Mesothelial cell of epicardium (in vitro differentiated cells): ENCODE measurements around the gene EFCAB13. TPM values are rescaled to one million over a fixed set of nuclear protein-coding genes. Genes with fewer than 3 reads are reported as not detected.

Source experiments
- DNase-seq, 2 experiments: peaks; one replicate each; pipeline ENCODE4 v3.0.0; 2021; ENCODE audit warnings: low spot score in 2 of 2; ENCODE audit not compliant: unreplicated experiment in 2 of 2
- H3K27ac Mint-ChIP-seq: 2 replicates; pipeline ENCODE4 v1.8.0; 2021; ENCODE audit warnings: mixed read lengths
- H3K27me3 Mint-ChIP-seq: 2 replicates; pipeline ENCODE4 v1.8.0; 2021; ENCODE audit warnings: low read depth, mixed read lengths
- H3K36me3 Mint-ChIP-seq: 2 replicates; pipeline ENCODE4 v1.8.0; 2021; ENCODE audit warnings: mixed read lengths
- H3K4me1 Mint-ChIP-seq: 2 replicates; pipeline ENCODE4 v1.8.0; 2021; ENCODE audit warnings: mixed read lengths
- H3K4me3 Mint-ChIP-seq: 2 replicates; pipeline ENCODE4 v1.8.0; 2021; ENCODE audit warnings: mild to moderate bottlenecking, moderate library complexity, mixed read lengths
- H3K9me3 Mint-ChIP-seq: 2 replicates; pipeline ENCODE4 v1.8.0; 2021; ENCODE audit warnings: mixed read lengths
- total RNA-seq: library from RNA; stranded (reverse); gene quantifications from 3 replicates; pipeline ENCODE4 v1.2.1, GENCODE V29; 2021
- TF ChIP-seq, protein P1 (sequence below): fragments of 200-600 bp; sonication (generic); IDR thresholded peaks from one replicate; pipeline ENCODE4 v1.5.0; 2021; ENCODE audit warnings: antibody characterized with exemption; ENCODE audit not compliant: unreplicated experiment

EFCAB13 gene
- total RNA-seq, 1 donor from 2014 or later = 4.8 TPM

DNA sequence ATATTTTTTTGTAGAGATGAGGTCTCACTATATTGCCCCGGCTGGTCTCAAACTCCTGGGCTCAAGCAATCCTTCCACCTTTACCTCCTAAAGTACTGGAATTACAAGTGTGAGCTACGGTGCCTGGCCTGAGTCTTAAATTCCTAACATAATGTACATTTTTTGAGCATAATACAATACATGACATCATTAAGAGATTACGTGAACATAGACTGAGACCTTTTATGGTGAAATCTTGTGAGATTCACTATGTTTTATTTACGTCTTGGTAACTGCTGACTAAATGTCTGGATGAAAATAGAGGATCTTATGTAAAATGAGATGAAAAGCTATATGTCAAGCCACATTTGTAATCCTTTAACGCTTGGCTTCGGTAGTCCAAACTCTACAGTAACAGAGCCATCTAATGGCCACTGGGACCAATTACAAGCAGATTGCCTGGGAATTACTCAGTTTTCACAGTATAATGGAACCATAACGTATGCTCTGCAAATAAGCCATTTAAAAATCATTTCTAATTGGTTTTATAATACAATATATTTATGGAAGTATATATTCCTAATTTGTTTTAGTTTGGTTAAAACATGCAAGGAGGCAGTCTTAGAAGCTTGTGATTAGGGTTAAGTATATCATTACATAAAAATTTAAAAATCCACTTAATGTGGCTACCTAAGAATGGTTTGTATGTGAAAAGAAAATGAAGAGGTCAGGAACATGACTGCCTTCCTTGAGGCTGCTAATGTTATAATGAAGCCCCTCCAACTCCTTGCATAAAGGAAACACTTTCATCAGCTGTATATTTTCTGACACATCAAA is 8.1 kb upstream of the EFCAB13 start:
- no peak for DNase-seq
- Mint-ChIP-seq H3K9me3 (no peaks in the 10 kb centered on the region), H3K36me3 (no peaks in the 10 kb centered on the region), H3K4me1 (peaks cover 8% of the 10 kb centered on the region), H3K27me3 (no peaks in the 10 kb centered on the region), H3K4me3 (no peak overlapping the region), H3K27ac (peak overlapping the region; percentile 86)
- TF ChIP-seq, protein P1, sequence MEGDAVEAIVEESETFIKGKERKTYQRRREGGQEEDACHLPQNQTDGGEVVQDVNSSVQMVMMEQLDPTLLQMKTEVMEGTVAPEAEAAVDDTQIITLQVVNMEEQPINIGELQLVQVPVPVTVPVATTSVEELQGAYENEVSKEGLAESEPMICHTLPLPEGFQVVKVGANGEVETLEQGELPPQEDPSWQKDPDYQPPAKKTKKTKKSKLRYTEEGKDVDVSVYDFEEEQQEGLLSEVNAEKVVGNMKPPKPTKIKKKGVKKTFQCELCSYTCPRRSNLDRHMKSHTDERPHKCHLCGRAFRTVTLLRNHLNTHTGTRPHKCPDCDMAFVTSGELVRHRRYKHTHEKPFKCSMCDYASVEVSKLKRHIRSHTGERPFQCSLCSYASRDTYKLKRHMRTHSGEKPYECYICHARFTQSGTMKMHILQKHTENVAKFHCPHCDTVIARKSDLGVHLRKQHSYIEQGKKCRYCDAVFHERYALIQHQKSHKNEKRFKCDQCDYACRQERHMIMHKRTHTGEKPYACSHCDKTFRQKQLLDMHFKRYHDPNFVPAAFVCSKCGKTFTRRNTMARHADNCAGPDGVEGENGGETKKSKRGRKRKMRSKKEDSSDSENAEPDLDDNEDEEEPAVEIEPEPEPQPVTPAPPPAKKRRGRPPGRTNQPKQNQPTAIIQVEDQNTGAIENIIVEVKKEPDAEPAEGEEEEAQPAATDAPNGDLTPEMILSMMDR = peak; percentile 63

DNA sequence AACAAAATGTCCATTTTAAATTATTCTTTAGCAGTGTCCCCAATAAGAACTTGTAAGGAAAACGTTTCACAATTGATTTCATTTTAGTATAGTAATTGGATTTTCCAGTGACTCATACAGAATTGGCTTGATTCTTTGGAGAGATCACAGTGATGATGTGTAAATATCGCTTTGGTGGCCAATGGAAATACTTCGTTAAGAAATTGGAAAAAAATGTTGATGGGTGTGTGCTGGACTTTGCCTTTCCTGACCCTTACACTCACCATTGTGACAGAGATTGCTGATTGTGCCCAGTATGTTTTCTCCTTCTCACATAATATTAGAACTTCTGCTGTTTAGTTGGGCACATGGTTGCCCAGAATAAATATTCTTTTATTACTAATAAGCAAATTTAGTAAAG is 7.4 kb upstream of the EFCAB13 start:
- DNase-seq = no peak
- Mint-ChIP-seq H3K27me3 (no peaks in the 10 kb centered on the region), H3K27ac (peak overlapping the region; percentile 30), H3K36me3 (peaks cover 5% of the 10 kb centered on the region), H3K4me1 (peaks cover 8% of the 10 kb centered on the region), H3K9me3 (peaks cover 4% of the 10 kb centered on the region), H3K4me3 (no peak overlapping the region)
- TF ChIP-seq, protein P1 = no peak

DNA sequence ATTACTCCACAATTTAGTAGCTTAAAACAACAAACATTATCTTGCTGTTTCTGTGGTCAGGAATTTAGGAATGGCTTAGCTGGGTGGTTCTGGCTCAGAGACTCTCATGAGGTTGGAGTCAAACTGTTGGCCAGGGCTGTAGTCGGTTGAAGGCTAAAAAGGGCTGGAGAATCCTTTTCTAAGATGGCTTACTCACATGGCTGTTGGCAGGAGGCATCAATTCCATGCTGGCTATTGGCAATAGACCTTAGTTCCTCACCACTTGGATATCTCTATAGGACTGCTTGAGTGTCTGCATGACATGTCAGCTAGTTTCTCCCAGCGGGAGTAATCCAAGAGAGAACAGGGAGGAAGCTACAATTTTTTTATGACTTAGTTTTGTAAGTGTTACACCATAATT is 6.6 kb upstream of the EFCAB13 start:
- H3K4me1 Mint-ChIP-seq = peaks cover 8% of the 10 kb centered on the region
- H3K27ac Mint-ChIP-seq = no peak overlapping the region
- H3K4me3 Mint-ChIP-seq = no peak overlapping the region
- no peak for DNase-seq
- H3K27me3 Mint-ChIP-seq = no peaks in the 10 kb centered on the region
- peaks cover 6% of the 10 kb centered on the region for H3K36me3 Mint-ChIP-seq
- TF ChIP-seq, protein P1 = no peak
- H3K9me3 Mint-ChIP-seq = peaks cover 6% of the 10 kb centered on the region

DNA sequence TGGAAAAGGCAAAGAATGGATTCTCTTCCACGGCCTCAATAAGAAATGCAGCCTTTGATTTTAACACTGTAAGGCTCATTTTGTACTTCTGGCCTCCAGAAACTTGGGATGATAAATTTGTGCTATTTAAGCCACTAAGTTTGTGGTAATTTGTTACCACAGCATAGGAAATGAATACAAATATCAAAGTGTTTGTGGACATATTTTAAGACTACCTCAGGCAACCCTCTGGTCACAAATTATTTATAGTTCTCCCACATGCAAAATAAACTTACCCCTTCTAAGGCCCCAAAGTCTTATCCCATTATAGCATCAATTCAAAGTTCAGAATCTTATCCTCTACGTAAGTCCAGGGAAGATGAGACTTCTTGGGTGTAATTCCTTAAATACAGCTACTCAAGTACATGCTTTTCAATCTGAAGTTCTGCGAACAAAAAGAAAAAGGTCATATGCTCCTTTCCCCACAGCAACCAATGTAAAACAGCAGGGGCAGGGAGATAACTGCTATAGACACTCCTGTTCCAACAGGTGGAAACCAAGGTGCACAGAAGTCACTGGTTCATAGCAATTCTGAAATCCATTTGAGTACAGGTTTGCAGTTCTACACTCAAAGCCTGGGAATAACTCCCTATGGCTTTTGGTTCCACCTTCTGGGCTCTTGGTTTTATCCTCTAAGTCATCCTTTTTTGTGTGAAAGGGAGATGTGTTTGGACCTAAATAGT is 5.4 kb upstream of the EFCAB13 start:
- peaks cover 6% of the 10 kb centered on the region for H3K36me3 Mint-ChIP-seq
- H3K27me3 Mint-ChIP-seq = no peaks in the 10 kb centered on the region
- H3K9me3 Mint-ChIP-seq = peaks cover 6% of the 10 kb centered on the region
- TF ChIP-seq, protein P1 = no peak
- H3K4me3 Mint-ChIP-seq = no peak overlapping the region
- DNase-seq = no peak
- no peak overlapping the region for H3K27ac Mint-ChIP-seq
- peaks cover 12% of the 10 kb centered on the region for H3K4me1 Mint-ChIP-seq

DNA sequence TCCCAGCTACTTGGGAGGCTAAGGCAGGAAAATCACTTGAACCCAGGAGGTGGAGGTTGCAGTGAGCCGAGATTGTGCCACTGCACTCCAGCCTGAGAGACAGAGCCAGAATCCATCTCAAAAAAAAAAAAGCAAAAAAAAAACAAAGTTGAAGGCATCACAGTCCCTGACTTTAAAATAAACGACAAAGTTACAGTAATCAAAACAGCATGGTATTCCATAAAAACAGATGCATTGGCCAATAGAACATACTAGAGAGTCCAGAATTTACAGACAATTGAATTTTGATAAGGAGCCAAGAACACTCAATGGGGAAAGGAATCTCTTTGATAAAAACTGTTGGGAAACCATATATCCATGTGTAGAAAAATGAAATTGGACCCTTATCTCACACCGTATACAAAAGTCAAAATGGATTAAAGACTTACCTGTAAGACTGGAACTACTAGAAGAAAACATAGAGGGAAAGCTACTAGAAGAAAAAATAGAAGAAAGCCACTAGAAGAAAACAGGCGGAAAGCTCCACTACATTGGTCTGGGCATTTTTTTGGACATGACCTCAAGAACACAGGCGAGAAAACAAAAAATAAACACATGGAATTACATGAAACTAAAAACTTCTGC is 2.8 kb upstream of the EFCAB13 start:
- H3K4me3 Mint-ChIP-seq = no peak overlapping the region
- TF ChIP-seq, protein P1 = no peak
- H3K27ac Mint-ChIP-seq = no peak overlapping the region
- DNase-seq = no peak
- no peaks in the 10 kb centered on the region for H3K27me3 Mint-ChIP-seq
- H3K36me3 Mint-ChIP-seq = peaks cover 6% of the 10 kb centered on the region
- H3K9me3 Mint-ChIP-seq = peaks cover 6% of the 10 kb centered on the region
- peaks cover 7% of the 10 kb centered on the region for H3K4me1 Mint-ChIP-seq
